HEK293T (cell line): Measurements from ENCODE around the gene FNTB.

ENCODE experiments used
- ARNT ChIP-seq: fragments of 450-650 bp; IDR thresholded peaks from 2 replicates; pipeline ENCODE4 v1.6.1; 2017; ENCODE audit warnings: mild to moderate bottlenecking
- FOXA1 ChIP-seq: fragments of 450-650 bp; IDR thresholded peaks from 2 replicates; pipeline ENCODE4 v1.6.1; 2016; ENCODE audit warnings: mild to moderate bottlenecking
- FOXK2 ChIP-seq: fragments of 450-650 bp; IDR thresholded peaks from 2 replicates; pipeline ENCODE4 v1.6.1; 2016; ENCODE audit warnings: mild to moderate bottlenecking
- FOXM1 ChIP-seq: fragments of 450-650 bp; IDR thresholded peaks from 2 replicates; pipeline ENCODE4 v1.6.1; 2017; ENCODE audit warnings: mild to moderate bottlenecking, borderline replicate concordance
- LEF1 ChIP-seq: fragments of 450-650 bp; IDR thresholded peaks from 2 replicates; pipeline ENCODE4 v1.6.1; 2017; ENCODE audit warnings: mild to moderate bottlenecking, borderline replicate concordance
- NFRKB ChIP-seq: fragments of 450-650 bp; IDR thresholded peaks from 2 replicates; pipeline ENCODE4 v1.6.1; 2016; ENCODE audit warnings: mild to moderate bottlenecking, moderate library complexity
- SP1 ChIP-seq: fragments of 450-650 bp; IDR thresholded peaks from 2 replicates; pipeline ENCODE4 v1.6.1; 2017
- ZNF384 ChIP-seq: fragments of 450-650 bp; IDR thresholded peaks from 2 replicates; pipeline ENCODE4 v1.6.1; 2016

DNA sequence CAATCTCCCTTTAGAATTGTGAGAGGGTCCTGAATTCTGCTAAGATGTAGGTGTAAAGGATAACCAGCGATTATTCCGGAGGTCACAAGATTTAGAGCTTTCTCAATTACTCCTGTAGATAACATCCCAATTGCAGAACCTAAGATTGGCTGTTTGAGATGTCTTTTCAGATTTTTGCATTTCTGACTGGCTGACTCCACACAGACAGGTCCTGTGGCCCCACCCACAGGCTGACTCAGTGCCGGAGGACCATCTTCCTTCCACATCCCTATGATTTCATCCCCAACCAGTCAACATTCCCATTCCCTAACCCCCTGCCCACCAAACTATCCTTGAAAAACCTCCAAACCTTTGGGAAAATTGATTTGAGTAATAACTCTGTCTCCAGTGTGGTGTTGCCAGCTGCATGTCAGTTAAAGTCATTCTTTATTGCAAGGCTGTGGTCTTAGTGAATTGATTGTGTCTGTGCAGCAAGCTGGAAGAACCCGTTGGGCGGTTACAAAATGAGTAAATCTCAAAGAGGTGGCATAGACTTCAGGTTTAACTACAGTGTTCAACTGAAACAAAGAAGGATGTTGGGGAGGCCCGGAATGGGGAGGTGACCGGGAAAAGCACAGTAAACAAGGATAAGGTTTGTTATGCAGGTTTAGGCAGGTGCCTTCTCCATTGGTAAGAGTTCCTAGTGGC lies 10.6 kb downstream of the FNTB start:
- no peak for TF ChIP-seq FOXM1
- TF ChIP-seq ZNF384, result no peak
- no peak for TF ChIP-seq FOXA1
- no peak for TF ChIP-seq NFRKB
- no peak for TF ChIP-seq LEF1
- TF ChIP-seq FOXK2, result no peak
- no peak for TF ChIP-seq SP1
- no peak for TF ChIP-seq ARNT
